Measurements from ENCODE around the gene PRELID3B.

- TF ChIP-seq, protein P1, sequence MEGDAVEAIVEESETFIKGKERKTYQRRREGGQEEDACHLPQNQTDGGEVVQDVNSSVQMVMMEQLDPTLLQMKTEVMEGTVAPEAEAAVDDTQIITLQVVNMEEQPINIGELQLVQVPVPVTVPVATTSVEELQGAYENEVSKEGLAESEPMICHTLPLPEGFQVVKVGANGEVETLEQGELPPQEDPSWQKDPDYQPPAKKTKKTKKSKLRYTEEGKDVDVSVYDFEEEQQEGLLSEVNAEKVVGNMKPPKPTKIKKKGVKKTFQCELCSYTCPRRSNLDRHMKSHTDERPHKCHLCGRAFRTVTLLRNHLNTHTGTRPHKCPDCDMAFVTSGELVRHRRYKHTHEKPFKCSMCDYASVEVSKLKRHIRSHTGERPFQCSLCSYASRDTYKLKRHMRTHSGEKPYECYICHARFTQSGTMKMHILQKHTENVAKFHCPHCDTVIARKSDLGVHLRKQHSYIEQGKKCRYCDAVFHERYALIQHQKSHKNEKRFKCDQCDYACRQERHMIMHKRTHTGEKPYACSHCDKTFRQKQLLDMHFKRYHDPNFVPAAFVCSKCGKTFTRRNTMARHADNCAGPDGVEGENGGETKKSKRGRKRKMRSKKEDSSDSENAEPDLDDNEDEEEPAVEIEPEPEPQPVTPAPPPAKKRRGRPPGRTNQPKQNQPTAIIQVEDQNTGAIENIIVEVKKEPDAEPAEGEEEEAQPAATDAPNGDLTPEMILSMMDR (IDR thresholded peaks at IDR 0.05; ENCODE audit: insufficient read depth, low read length, poor library complexity, severe bottlenecking), result no peak
- no peak for TF ChIP-seq EZH2phosphoT487 (conservative IDR thresholded peaks at IDR 0.05; ENCODE audit: low read length)
These were observed 46.4 kb downstream of the PRELID3B start for GRCh38 chr20:58996226-58996611.
